T-cell (primary cell): ENCODE data around the gene REM2. TPM values are rescaled to one million over a fixed set of nuclear protein-coding genes. Genes with fewer than 3 reads are reported as not detected.
"Not testable (repeated sequence)": the region's sequence is repeated elsewhere in the genome, so short reads cannot be mapped to it uniquely, and the experiment has no call there.

Source experiments
- ATAC-seq, 4 experiments: fragments of 200-7000 bp in 3 of 4; fragments of 150-1000 bp in 1 of 4; cut with Tn5 transposase; replicated peaks in 1 of 4; 1 replicate in 3 of 4; 2 replicates in 1 of 4; pipeline ENCODE4 v1.10.0; 2021; ENCODE audit warnings: moderate library complexity in 3 of 4, mild to moderate bottlenecking in 2 of 4, moderate number of reproducible peaks in 1 of 4
- CTCF ChIA-PET, 2 donors: fragments of 300-600 bp; sonication (Branson Sonifier 250); formaldehyde crosslinking; loops; one replicate each; lab custom pipeline; 2022; ENCODE audit warnings: antibody characterized with exemption in 2 of 2; lab: Charles Lee
- POLR2A ChIA-PET, 2 donors: fragments of 300-600 bp; sonication (Branson Sonifier 250); formaldehyde crosslinking; loops; one replicate each; lab custom pipeline; 2022; ENCODE audit warnings: antibody characterized with exemption in 2 of 2; lab: Charles Lee
- DNase-seq, 35 experiments: peaks; one replicate each; pipeline versions ENCODE4 v3.0.0 to v3.0.0-alpha.2; 2013 to 2023
- H3K27ac ChIP-seq: one replicate; pipeline ENCODE4 v1.5.1; 2013; ENCODE audit warnings: low read length
- H3K27me3 ChIP-seq, 2 experiments: replicated peaks in 1 of 2; 1 replicate in 1 of 2; 2 replicates in 1 of 2; pipeline versions ENCODE4 v1.6.1 to v1.7.0; 2013; ENCODE audit warnings: low read length in 1 of 2, mixed read lengths in 1 of 2; ENCODE audit not compliant: control insufficient read depth in 2 of 2, insufficient read depth in 2 of 2; ENCODE audit errors: extremely low read depth in 1 of 2
- H3K36me3 ChIP-seq, 2 donors: 1 replicate in 1 of 2; 2 replicates in 1 of 2; pipeline versions ENCODE4 v1.6.1 to v1.7.0; 2013; ENCODE audit warnings: low read length in 1 of 2; ENCODE audit not compliant: control insufficient read depth in 2 of 2, insufficient read depth in 1 of 2; ENCODE audit errors: extremely low read depth in 1 of 2
- H3K4me1 ChIP-seq, 2 experiments: 1 replicate in 1 of 2; 2 replicates in 1 of 2; pipeline versions ENCODE4 v1.6.1 to v1.7.0; 2013; ENCODE audit warnings: low read length in 2 of 2, mixed read lengths in 1 of 2; ENCODE audit not compliant: insufficient read depth in 2 of 2, control insufficient read depth in 1 of 2; ENCODE audit errors: extremely low read depth in 1 of 2
- H3K4me3 ChIP-seq, 2 donors: 1 replicate in 1 of 2; 2 replicates in 1 of 2; pipeline versions ENCODE4 v1.5.1 to v1.7.0; 2013; ENCODE audit warnings: mild to moderate bottlenecking in 2 of 2, low read length in 1 of 2, moderate library complexity in 1 of 2; ENCODE audit not compliant: control insufficient read depth in 1 of 2; ENCODE audit errors: extremely low read depth in 1 of 2
- H3K9me3 ChIP-seq: 2 replicates; pipeline ENCODE4 v1.7.0; 2013
- H3K27ac Mint-ChIP-seq, 2 donors: one replicate each; pipeline ENCODE4 v1.8.0; 2020 to 2021; ENCODE audit warnings: mild to moderate bottlenecking in 2 of 2, mixed read lengths in 2 of 2
- H3K27me3 Mint-ChIP-seq, 2 donors: one replicate each; pipeline ENCODE4 v1.8.0; 2021 to 2022; ENCODE audit warnings: mixed read lengths in 2 of 2
- H3K36me3 Mint-ChIP-seq: one replicate; pipeline ENCODE4 v1.8.0; 2021; ENCODE audit warnings: mixed read lengths
- H3K4me1 Mint-ChIP-seq, 3 donors: one replicate each; pipeline ENCODE4 v1.8.0; 2020 to 2022; ENCODE audit warnings: mixed read lengths in 3 of 3, mild to moderate bottlenecking in 1 of 3
- H3K4me3 Mint-ChIP-seq, 3 donors: one replicate each; pipeline ENCODE4 v1.8.0; 2020 to 2022; ENCODE audit warnings: mild to moderate bottlenecking in 3 of 3, mixed read lengths in 3 of 3, moderate library complexity in 3 of 3
- H3K9me3 Mint-ChIP-seq, 3 donors: one replicate each; pipeline ENCODE4 v1.8.0; 2020 to 2022; ENCODE audit warnings: mixed read lengths in 3 of 3
- WGBS: methylation state at CpG from one replicate; pipeline ENCODE4 v1.1.5; 2013; ENCODE audit warnings: missing lambda C conversion rate; ENCODE audit not compliant: insufficient coverage; 5-methylcytosine and 5-hydroxymethylcytosine counted together
- total RNA-seq, 35 experiments: library from RNA in 6 of 35; stranded (reverse) in 6 of 35; fragments of 120-200 nt in 1 of 35; gene quantifications; one replicate each; pipeline versions ENCODE4 v1.2.1 to v1.2.4 and lab custom pipeline; 2013 to 2026

REM2 gene
- total RNA-seq, 5 donors from 2014 or later (not counting 1 experiment from before 2014, with no cell fraction given): 4.1 to 10.6 (median 6.2) TPM

DNA sequence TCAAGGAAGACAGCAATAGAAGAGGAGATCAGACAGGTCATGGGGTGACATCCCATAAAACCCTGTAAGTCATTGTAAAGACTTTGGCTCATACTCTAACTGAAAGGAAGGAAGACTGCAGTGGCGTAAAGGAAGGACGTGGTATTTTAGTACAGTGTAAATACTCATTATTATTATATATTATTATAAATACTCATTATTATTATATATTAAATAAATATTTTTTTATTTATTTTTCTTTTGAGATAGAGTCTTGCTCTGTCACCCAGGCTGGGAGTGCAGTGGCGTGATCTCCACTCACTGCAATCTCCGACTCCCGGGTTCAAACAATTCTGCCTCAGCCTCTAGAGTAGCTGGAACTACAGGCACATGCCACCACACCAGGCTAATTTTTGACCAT lies 26.6 kb upstream of the REM2 start:
- DNase-seq (no peak), ATAC-seq (no peak)
- Mint-ChIP-seq H3K36me3 (no peaks in the 10 kb centered on the region), H3K4me1 (peaks cover 11 to 34% (median 30%) of the 10 kb centered on the region in 3 donors), H3K27ac (no peak overlapping the region), H3K27me3 (peaks cover 0 to 4% of the 10 kb centered on the region in 2 donors), H3K4me3 (no peak overlapping the region), H3K9me3 (no peaks in the 10 kb centered on the region)
- H3K4me3 ChIP-seq: no peak overlapping the region
- peaks cover 0 to 48% of the 10 kb centered on the region in 2 experiments for H3K27me3 ChIP-seq
- CTCF ChIA-PET: interaction anchor here (0.9 to 1.9 kb wide), 2 partner anchors 22 to 33 kb away, joined by 8 to 20 read pairs; no protein-coding TSS in a partner anchor
- 100% methylated on average over 3 of the region's 5 CpGs for WGBS
- no peak overlapping the region for H3K27ac ChIP-seq
- POLR2A ChIA-PET: no interaction called here
- H3K9me3 ChIP-seq: no peaks in the 10 kb centered on the region
- H3K36me3 ChIP-seq: no peaks in the 10 kb centered on the region
- H3K4me1 ChIP-seq: peaks cover 10 to 31% of the 10 kb centered on the region in 2 experiments

DNA sequence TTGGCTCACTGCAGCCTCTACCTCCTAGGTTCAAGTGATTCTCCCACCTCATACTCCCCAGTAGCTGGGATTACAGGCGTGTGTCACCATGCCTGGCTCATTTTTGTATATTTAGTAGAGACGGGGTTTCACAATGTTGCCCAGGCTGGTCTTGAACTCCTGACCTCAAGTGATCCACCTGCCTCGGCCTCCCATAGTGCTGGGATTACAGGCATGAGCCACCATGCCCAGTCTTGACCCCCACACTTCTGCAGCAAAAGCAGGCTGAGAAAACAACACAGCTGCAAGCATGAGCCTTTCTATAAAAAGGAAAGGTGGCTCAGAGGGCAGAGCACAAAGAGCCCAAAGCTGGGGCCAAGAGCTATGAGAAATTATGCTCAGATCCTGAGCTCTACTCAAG lies 22.6 kb upstream of the REM2 start:
- H3K9me3 ChIP-seq, H3K27ac Mint-ChIP-seq, H3K36me3 Mint-ChIP-seq, H3K27ac ChIP-seq, H3K4me3 Mint-ChIP-seq, DNase-seq, H3K4me3 ChIP-seq, ATAC-seq, H3K9me3 Mint-ChIP-seq, H3K36me3 ChIP-seq, H3K27me3 Mint-ChIP-seq: not testable (repeated sequence)
- peaks cover 13 to 26% (median 25%) of the 10 kb centered on the region in 3 donors for H3K4me1 Mint-ChIP-seq
- peaks cover 0 to 31% of the 10 kb centered on the region in 2 experiments for H3K27me3 ChIP-seq
- peaks cover 10 to 19% of the 10 kb centered on the region in 2 experiments for H3K4me1 ChIP-seq
- POLR2A ChIA-PET: interaction anchor here in 1 of 2 donors (1.0 kb wide), 1 partner anchor 11 kb away, joined by 5 read pairs; the partner anchor contains the start of gene LRP10
- CTCF ChIA-PET: interaction anchor here (0.6 to 1.4 kb wide), 5 partner anchors 38 to 926 kb away, joined by 3 to 10 read pairs (median 6); partner anchors contain the start of genes ACIN1 (in 1 of the 2) and C14orf119 (in 1 of the 2)
- 80% methylated on average over 1 of the region's 3 CpGs for WGBS

DNA sequence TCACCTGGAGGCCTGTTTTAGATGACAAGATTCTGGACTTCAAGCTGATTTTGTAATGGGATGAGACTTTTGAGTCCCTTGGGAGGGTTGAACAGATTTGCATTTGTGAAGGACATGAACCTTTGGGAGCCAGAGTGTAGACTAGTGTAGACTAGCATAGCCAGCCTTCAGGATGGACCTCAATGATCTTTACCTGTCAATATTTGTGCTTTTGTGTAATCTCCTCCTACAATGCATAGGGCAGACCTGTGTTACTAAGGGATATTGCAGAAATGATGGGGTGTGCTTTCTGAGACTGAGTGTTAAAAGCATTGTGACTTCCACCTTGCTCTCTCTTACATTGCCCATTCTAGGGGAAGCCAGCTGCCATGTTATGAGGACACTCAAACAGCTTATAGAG lies 21.4 kb upstream of the REM2 start:
- no peak overlapping the region for H3K27ac Mint-ChIP-seq
- no peaks in the 10 kb centered on the region for H3K27me3 Mint-ChIP-seq
- H3K36me3 Mint-ChIP-seq: peaks cover 4% of the 10 kb centered on the region
- no peak for ATAC-seq
- no peak overlapping the region for H3K4me3 ChIP-seq
- no peak overlapping the region for H3K4me3 Mint-ChIP-seq
- no peak overlapping the region for H3K27ac ChIP-seq
- H3K9me3 Mint-ChIP-seq: no peaks in the 10 kb centered on the region
- ChIA-PET POLR2A (interaction anchor here in 1 of 2 donors (1.0 kb wide), 1 partner anchor 10 kb away, joined by 5 read pairs; the partner anchor contains the start of gene LRP10), CTCF (interaction anchor here (0.5 to 1.3 kb wide), 4 partner anchors 11 to 598 kb away, joined by 3 to 6 read pairs (median 5); no protein-coding TSS in a partner anchor)
- DNase-seq: no peak
- peaks cover 18 to 33% (median 29%) of the 10 kb centered on the region in 3 donors for H3K4me1 Mint-ChIP-seq
- H3K36me3 ChIP-seq: no peaks in the 10 kb centered on the region
- H3K27me3 ChIP-seq: peaks cover 0 to 29% of the 10 kb centered on the region in 2 experiments
- peaks cover 10 to 19% of the 10 kb centered on the region in 2 experiments for H3K4me1 ChIP-seq
- H3K9me3 ChIP-seq: no peaks in the 10 kb centered on the region

DNA sequence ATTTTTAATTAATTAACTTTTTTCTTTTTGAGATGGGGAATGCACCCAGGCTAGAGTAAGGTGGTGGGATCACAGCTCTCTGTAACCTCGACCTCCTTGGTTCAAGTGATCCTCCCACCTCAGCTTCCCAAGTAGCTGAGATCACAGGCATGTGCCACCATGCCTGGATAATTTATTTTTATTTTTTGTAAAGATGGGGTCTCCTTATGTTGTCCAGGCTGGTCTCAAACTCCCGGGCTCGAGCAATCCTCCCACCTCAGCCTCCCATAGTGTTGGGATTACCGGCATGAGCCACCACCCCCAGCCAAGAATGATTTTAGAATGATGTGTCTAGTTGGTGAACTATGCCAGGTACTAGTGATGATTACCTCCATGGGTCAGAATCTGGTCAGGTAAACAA lies 18.0 kb upstream of the REM2 start:
- peaks cover 0 to 15% of the 10 kb centered on the region in 2 experiments for H3K27me3 ChIP-seq
- peak overlapping the region in 1 of 2 donors; percentile 55 for H3K27ac Mint-ChIP-seq
- peaks cover 9 to 23% (median 15%) of the 10 kb centered on the region in 3 donors for H3K4me1 Mint-ChIP-seq
- H3K9me3 ChIP-seq: no peaks in the 10 kb centered on the region
- H3K4me3 Mint-ChIP-seq: no peak overlapping the region
- no peak overlapping the region for H3K27ac ChIP-seq
- ChIA-PET CTCF (no interaction called here), POLR2A (interaction anchor here in 1 of 2 donors (0.6 kb wide), 1 partner anchor 960 kb away, joined by 3 read pairs; no protein-coding TSS in a partner anchor)
- H3K36me3 ChIP-seq: no peaks in the 10 kb centered on the region
- DNase-seq (no peak), ATAC-seq (no peak)
- H3K4me3 ChIP-seq: no peak overlapping the region
- WGBS: no CpG with 5 or more reads among the region's 4 CpGs
- no peaks in the 10 kb centered on the region for H3K9me3 Mint-ChIP-seq
- no peaks in the 10 kb centered on the region for H3K27me3 Mint-ChIP-seq
- peaks cover 4% of the 10 kb centered on the region for H3K36me3 Mint-ChIP-seq
- H3K4me1 ChIP-seq: peaks cover 0 to 9% of the 10 kb centered on the region in 2 experiments

DNA sequence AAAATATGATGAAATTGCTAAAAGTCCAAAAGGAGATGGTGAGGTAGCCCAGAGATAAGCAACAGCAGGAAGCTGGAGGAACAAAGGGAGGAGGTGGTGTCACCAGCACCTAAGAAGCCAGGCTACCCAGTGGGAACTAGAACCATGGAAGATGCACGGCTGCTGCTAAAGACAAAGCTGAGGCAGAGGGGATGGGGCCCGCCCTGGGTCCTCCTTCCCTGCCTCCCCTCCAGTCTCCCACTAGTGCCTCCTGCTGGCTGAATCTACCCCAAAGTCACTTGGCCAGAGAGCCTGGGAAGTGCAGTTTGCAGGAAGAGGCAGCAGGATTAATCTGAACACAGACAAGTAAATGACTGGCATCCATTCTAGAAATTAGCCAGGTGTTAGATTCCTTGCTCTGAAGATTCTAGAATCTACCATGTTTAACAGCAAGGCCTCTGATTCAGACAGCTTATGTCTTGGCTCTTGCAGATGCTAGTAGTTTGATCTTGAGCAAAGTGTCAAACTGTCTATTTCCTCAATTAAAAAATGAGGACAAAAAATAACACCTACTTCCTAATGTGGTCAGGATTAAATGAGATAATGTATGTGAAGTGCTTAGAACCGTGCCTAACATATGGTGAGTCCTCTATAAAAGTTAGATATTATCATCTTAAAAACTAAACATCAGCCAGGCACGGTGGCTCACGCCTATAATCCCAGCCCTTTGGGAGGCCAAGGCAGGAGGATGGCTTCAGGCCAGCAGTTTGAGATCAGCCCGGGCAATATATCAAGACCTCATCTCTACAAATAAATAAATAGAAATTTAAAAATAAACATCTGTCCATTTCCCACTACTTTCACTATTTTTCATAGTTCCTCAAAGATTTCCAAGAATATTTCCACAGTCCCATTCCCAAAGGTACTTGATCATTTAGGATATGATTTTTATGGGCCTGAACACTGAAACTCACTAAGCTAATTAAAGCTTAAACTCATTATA lies 17.3 kb upstream of the REM2 start:
- H3K27me3 ChIP-seq: peaks cover 0 to 9% of the 10 kb centered on the region in 2 experiments
- H3K9me3 ChIP-seq: no peaks in the 10 kb centered on the region
- no peak for ATAC-seq

DNA sequence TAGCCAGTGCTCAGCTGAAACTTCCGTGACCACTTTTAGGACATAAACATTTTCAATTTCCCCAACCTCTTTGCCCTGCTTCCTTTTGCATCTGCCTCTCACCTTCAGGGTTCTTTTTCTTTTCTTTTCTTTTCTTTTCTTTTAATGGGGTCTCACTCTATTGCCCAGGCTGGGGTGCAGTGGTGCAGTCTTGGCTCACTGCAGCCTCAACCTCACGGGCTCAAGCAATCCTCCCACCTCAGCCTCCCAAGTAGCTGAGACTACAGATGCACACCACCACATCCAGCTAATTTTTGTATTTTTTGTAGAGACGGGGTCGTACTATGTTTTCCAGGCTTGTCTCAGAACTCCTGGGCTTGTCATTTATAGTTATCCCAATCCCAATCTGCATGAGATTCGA lies 16.1 kb upstream of the REM2 start:
- DNase-seq (no peak), ATAC-seq (no peak)
- Histone ChIP-seq H3K9me3 (no peaks in the 10 kb centered on the region), H3K27ac (no peak overlapping the region), H3K36me3 (no peaks in the 10 kb centered on the region), H3K4me1 (peaks cover 7 to 19% of the 10 kb centered on the region in 2 experiments), H3K27me3 (peaks cover 0 to 4% of the 10 kb centered on the region in 2 experiments), H3K4me3 (no peak overlapping the region)
- ChIA-PET POLR2A (no interaction called here), CTCF (interaction anchor here in 1 of 2 donors (0.5 kb wide), 1 partner anchor 39 kb away, joined by 3 read pairs; no protein-coding TSS in a partner anchor)
- H3K4me1 Mint-ChIP-seq: peaks cover 17 to 34% (median 27%) of the 10 kb centered on the region in 3 donors
- peaks cover 1% of the 10 kb centered on the region for H3K36me3 Mint-ChIP-seq
- no peak overlapping the region for H3K4me3 Mint-ChIP-seq
- no peaks in the 10 kb centered on the region for H3K9me3 Mint-ChIP-seq
- no CpG with 5 or more reads among the region's 5 CpGs for WGBS
- H3K27me3 Mint-ChIP-seq: no peaks in the 10 kb centered on the region
- peak overlapping the region; percentile 59 to 81 for H3K27ac Mint-ChIP-seq

More for the DNA sequence above, 17.3 kb upstream of the REM2 start:
- CTCF ChIA-PET: interaction anchor here (0.5 to 0.7 kb wide), 5 partner anchors 12 to 284 kb away, joined by 3 to 5 read pairs (median 4); no protein-coding TSS in a partner anchor
- Histone ChIP-seq H3K27ac (no peak overlapping the region), H3K4me3 (no peak overlapping the region), H3K4me1 (peaks cover 5 to 16% of the 10 kb centered on the region in 2 experiments), H3K36me3 (no peaks in the 10 kb centered on the region)
- peak in 1 of 35 experiments; percentile 27 for DNase-seq
- H3K27me3 Mint-ChIP-seq: no peaks in the 10 kb centered on the region
- peak overlapping the region in 1 of 2 donors; percentile 55 for H3K27ac Mint-ChIP-seq
- no peak overlapping the region for H3K4me3 Mint-ChIP-seq
- H3K36me3 Mint-ChIP-seq: peaks cover 4% of the 10 kb centered on the region
- H3K4me1 Mint-ChIP-seq: peaks cover 15 to 30% (median 22%) of the 10 kb centered on the region in 3 donors
- WGBS: 85% methylated on average over 4 of the region's 6 CpGs
- no peaks in the 10 kb centered on the region for H3K9me3 Mint-ChIP-seq
- POLR2A ChIA-PET: no interaction called here
